ENCODE results near the gene DMC1.
"Not testable (repeated sequence)": the region's sequence is repeated elsewhere in the genome, so short reads cannot be mapped to it uniquely, and the experiment has no call there.

DMC1 gene, protein sequence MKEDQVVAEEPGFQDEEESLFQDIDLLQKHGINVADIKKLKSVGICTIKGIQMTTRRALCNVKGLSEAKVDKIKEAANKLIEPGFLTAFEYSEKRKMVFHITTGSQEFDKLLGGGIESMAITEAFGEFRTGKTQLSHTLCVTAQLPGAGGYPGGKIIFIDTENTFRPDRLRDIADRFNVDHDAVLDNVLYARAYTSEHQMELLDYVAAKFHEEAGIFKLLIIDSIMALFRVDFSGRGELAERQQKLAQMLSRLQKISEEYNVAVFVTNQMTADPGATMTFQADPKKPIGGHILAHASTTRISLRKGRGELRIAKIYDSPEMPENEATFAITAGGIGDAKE

DNA sequence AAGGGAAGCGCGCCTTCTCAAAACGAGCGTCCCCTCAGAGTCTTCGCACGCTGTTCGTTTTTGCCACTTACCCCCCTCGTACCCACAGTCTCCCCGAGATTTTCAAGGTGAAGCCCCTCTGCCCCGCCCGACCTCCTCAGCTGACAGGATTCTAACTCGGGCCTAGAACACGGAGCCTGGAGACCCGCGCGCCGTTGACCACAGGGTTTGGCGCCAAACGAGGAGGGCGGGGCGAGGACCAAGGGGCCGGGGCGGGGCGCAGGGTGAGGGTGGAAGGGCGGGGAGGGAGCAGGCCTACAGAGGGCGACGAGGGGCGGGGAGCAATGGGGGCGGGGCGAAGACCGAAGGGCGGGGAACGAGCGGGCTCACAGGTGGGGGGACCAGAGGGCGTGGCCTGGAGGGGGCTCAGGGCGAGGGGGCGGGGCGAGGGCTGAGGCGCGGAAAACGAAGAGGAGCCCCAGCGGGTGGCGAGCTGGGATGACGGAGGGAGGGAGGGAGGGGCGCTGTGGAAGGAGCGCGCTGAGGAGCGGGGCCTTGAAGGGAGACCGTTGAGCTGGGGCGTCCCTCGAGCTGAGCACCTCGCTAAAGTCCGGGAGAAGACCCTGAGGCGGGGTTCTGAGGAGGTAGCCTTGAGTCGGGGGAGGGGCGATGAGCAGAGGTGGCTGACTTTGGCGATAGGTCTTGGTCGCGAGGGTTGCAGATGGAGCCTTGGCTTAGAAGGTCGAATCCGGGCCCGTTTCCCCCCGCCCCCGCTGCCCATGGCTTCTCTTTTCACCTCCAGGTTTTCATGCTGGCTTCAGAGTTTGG, at the start of gene DMC1:
Gene DMC1, minus strand, starts transcription at position 212 of the 807 bp plus-strand sequence. CDS start 1,927 bp downstream, outside the sequence.
- no peaks in the 10 kb centered on the region for H3K9me3 ChIP-seq
- no peaks in the 10 kb centered on the region for H3K36me3 ChIP-seq
- intact Hi-C loops (cut with DNase I; ENCODE audit: low total_unique reads): loop anchor here (2.0 to 5.0 kb wide), 2 partner anchors 63 to 518 kb away; partner anchors contain the start of gene DDX17
- TF ChIP-seq, protein P1, sequence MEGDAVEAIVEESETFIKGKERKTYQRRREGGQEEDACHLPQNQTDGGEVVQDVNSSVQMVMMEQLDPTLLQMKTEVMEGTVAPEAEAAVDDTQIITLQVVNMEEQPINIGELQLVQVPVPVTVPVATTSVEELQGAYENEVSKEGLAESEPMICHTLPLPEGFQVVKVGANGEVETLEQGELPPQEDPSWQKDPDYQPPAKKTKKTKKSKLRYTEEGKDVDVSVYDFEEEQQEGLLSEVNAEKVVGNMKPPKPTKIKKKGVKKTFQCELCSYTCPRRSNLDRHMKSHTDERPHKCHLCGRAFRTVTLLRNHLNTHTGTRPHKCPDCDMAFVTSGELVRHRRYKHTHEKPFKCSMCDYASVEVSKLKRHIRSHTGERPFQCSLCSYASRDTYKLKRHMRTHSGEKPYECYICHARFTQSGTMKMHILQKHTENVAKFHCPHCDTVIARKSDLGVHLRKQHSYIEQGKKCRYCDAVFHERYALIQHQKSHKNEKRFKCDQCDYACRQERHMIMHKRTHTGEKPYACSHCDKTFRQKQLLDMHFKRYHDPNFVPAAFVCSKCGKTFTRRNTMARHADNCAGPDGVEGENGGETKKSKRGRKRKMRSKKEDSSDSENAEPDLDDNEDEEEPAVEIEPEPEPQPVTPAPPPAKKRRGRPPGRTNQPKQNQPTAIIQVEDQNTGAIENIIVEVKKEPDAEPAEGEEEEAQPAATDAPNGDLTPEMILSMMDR (IDR thresholded peaks at IDR 0.05): no peak
- H3K4me3 ChIP-seq: peak within 1 kb of the TSS; percentile 55 to 78
- peaks cover 0 to 47% (median 18%) of the 10 kb centered on the region in 4 donors for H3K4me1 ChIP-seq
- peak within 1 kb of the TSS; percentile 90 to 94 for H3K27ac ChIP-seq
- H3K27me3 ChIP-seq: no peaks in the 10 kb centered on the region
- DNase-seq: peak; percentile 91 to 96

DNA sequence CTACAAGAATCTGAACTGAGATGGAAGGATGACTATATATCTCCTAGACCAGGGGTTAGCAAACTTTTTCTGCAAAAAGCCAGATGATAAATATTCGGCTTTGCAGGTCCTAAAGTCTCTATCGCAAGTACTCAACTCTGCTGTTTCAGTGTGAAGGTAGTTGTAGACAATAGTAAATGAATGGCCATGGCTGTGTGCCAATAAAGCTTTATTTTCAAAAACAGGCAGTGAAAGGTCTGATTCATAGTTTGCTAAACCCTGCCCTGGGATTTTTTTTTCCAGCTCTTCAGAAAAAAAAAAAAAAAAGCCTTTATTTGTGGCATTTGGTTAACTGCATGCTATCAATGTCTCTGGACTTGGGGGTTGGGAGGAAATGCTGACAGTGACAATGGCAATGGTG, 48.7 kb upstream of the DMC1 start:
- TF ChIP-seq, protein P1 (IDR thresholded peaks at IDR 0.05): no peak
- Histone ChIP-seq H3K27ac (no peak overlapping the region), H3K4me3 (no peak overlapping the region), H3K4me1 (no peaks in the 10 kb centered on the region), H3K27me3 (no peaks in the 10 kb centered on the region), H3K36me3 (no peaks in the 10 kb centered on the region), H3K9me3 (no peaks in the 10 kb centered on the region)
- no peak for DNase-seq
- intact Hi-C loops (cut with DNase I; ENCODE audit: low total_unique reads): no loop called here

DNA sequence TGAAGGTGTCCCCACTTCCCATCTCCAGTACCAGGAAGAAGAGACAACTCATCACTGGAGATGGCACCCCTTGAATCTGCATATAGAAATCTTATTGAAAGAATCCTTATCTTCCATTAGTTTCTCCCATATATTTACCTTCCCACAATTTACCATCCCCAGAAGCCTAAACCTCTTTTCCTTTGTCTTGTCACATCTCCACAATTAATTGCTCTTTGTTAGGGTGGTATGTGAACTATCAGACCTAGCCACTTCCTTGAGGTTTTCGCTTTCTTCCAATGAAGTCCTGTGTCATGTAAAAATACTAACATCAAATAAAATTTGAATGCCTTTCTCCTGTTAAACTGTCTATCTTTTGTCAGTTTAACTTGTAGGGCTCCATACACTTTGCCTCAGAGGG, 48.3 kb upstream of the DMC1 start:
- Histone ChIP-seq H3K36me3 (no peaks in the 10 kb centered on the region), H3K4me3 (no peak overlapping the region), H3K27me3 (no peaks in the 10 kb centered on the region), H3K9me3 (no peaks in the 10 kb centered on the region), H3K27ac (no peak overlapping the region), H3K4me1 (no peaks in the 10 kb centered on the region)
- no peak for DNase-seq
- intact Hi-C loops (cut with DNase I; ENCODE audit: low total_unique reads): no loop called here
- TF ChIP-seq, protein P1 (IDR thresholded peaks at IDR 0.05): no peak

DNA sequence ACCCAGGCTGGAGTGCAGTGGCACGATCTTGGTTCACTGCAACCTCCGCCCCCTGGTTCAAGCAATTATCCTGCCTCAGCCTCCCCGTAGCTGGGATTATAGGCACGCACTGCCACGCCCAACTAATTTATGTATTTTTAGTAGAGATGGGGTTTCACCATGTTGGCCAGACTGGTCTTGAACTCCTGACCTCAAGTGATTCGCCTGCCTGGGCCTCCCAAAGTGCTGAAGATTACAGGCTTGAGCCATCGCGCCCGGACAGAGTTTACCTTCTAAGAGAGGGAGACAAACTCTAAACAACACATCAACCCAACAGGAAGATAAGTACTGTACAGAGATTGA, 45.1 kb upstream of the DMC1 start:
- DNase-seq; H3K27me3 ChIP-seq; H3K27ac ChIP-seq; H3K9me3 ChIP-seq; H3K4me1 ChIP-seq; H3K4me3 ChIP-seq; intact Hi-C loops (cut with DNase I; ENCODE audit: low total_unique reads); H3K36me3 ChIP-seq: not testable (repeated sequence)

DNA sequence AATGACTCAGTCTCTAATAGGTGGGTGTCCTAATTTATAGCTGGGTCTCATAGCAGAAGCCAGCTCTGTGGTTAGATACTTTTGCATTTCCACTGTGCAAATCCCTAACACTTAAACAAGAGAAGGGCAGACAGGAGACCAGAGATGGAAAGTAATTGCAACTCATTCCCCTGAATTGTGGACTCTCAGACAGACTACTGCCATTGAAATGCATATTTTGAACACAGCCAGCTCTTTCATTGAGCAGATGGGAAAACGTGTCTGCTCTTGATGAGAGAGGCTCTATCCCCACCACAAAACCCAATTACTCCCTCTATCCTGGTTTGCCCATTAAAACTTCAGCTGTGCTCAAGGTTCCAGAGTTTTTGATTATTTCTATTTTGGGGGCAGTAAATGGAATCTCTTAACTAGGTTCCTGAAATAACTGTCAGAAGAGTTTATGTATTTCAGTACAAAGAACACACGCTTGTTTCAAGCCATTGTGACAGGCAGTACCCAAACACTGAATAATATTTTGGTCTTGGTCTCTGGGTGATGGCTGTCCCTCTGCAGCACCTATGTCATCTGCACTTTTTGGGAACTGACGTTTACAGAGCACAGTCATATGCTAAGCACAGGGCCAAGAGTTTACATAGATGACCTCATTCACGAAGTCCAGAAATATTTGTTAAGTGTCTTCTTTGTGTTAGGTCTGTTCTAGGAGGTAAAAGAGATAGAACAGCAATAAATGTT, 44.5 kb upstream of the DMC1 start:
- Histone ChIP-seq H3K27ac (no peak overlapping the region), H3K36me3 (no peaks in the 10 kb centered on the region), H3K4me3 (no peak overlapping the region), H3K9me3 (no peaks in the 10 kb centered on the region), H3K27me3 (no peaks in the 10 kb centered on the region), H3K4me1 (no peaks in the 10 kb centered on the region)
- intact Hi-C loops (cut with DNase I; ENCODE audit: low total_unique reads): no loop called here
- TF ChIP-seq, protein P1 (IDR thresholded peaks at IDR 0.05): no peak
- DNase-seq: no peak

All from tibial artery (tissue), 4 donors.